PC-9 (cell line): ENCODE results near the gene BDKRB1. TPM values are rescaled to one million over a fixed set of nuclear protein-coding genes. Genes with fewer than 3 reads are reported as not detected.

ENCODE experiments used
- BruUV-seq: library from RNA; stranded (reverse); fragments of 400-500 nt; replicated peaks from 2 replicates; lab custom pipeline; 2021; lab: Mats Ljungman, UMichigan
- CTCF ChIA-PET: fragments of 300-600 bp; sonication (Branson Sonifier 250); formaldehyde crosslinking; loops from one replicate; lab custom pipeline; 2022; ENCODE audit warnings: antibody characterized with exemption; lab: Charles Lee
- POLR2A ChIA-PET: fragments of 300-600 bp; sonication (Branson Sonifier 250); formaldehyde crosslinking; loops from one replicate; lab custom pipeline; 2022; ENCODE audit warnings: antibody characterized with exemption; ENCODE audit not compliant: unreplicated experiment; lab: Charles Lee
- DNase-seq, 2 experiments: peaks; one replicate each; pipeline versions ENCODE4 v3.0.0 to v3.0.0-alpha.2; 2015 to 2022; ENCODE audit warnings: mixed read lengths in 1 of 2
- H2AFZ ChIP-seq: fragments of 200-600 bp; sonication (generic); 2 replicates; pipeline ENCODE4 v1.8.1; 2017; ENCODE audit warnings: antibody characterized with exemption
- H3F3A ChIP-seq: fragments of 200-600 bp; sonication (generic); 2 replicates; pipeline ENCODE4 v1.8.1; 2017; ENCODE audit warnings: antibody characterized with exemption, mild to moderate bottlenecking, low read depth; ENCODE audit not compliant: insufficient read depth
- H3K27ac ChIP-seq: fragments of 200-600 bp; sonication (generic); 2 replicates; pipeline ENCODE4 v1.6.1; 2016; ENCODE audit warnings: mixed run types
- H3K27me3 ChIP-seq: fragments of 200-600 bp; sonication (generic); 2 replicates; pipeline ENCODE4 v1.6.1; 2016; ENCODE audit warnings: low read depth, mixed run types; ENCODE audit not compliant: insufficient read depth
- H3K36me3 ChIP-seq: fragments of 200-600 bp; sonication (generic); 2 replicates; pipeline ENCODE4 v1.6.1; 2016; ENCODE audit warnings: low read depth, mixed run types
- H3K4me1 ChIP-seq: fragments of 200-600 bp; sonication (generic); replicated peaks from 2 replicates; pipeline ENCODE4 v1.6.1; 2016; ENCODE audit warnings: mixed run types; ENCODE audit not compliant: insufficient read depth
- H3K4me2 ChIP-seq: fragments of 200-600 bp; sonication (generic); 2 replicates; pipeline ENCODE4 v1.6.1; 2017; ENCODE audit warnings: mixed run types
- H3K4me3 ChIP-seq: fragments of 200-600 bp; sonication (generic); 2 replicates; pipeline ENCODE4 v1.6.1; 2016; ENCODE audit warnings: mixed run types
- H3K79me2 ChIP-seq: fragments of 200-600 bp; sonication (generic); 2 replicates; pipeline ENCODE4 v1.6.1; 2017; ENCODE audit warnings: low read depth, mixed run types
- H3K9me2 ChIP-seq: fragments of 200-600 bp; sonication (generic); 2 replicates; pipeline ENCODE4 v1.8.1; 2017; ENCODE audit warnings: mild to moderate bottlenecking; ENCODE audit not compliant: insufficient read depth
- H3K9me3 ChIP-seq: fragments of 200-600 bp; sonication (generic); 2 replicates; pipeline ENCODE4 v1.8.1; 2016; ENCODE audit warnings: low read depth; ENCODE audit not compliant: insufficient read depth
- H4K20me1 ChIP-seq: fragments of 200-600 bp; sonication (generic); 2 replicates; pipeline ENCODE4 v1.8.1; 2017; ENCODE audit not compliant: insufficient read depth
- EZH2 ChIP-seq: fragments of 200-600 bp; sonication (generic); IDR thresholded peaks from 2 replicates; pipeline ENCODE4 v1.8.0; 2017; ENCODE audit warnings: antibody characterized with exemption, low read depth
- intact Hi-C: fragments of 100-400 bp; cut with micrococcal nuclease; formaldehyde crosslinking; loops from one replicate; pipeline ENCODE4 v1.10.0; 2022; ENCODE audit not compliant: unreplicated experiment
- total RNA-seq: library from RNA; stranded (reverse); gene quantifications from 2 replicates; pipeline ENCODE4 v1.2.3, GENCODE V29; 2021
- TF ChIP-seq, protein P1 (sequence below): fragments of 200-600 bp; sonication (generic); conservative IDR thresholded peaks from 2 replicates; pipeline ENCODE4 v1.6.1; 2017; ENCODE audit warnings: mixed run types, antibody characterized with exemption, mild to moderate bottlenecking, moderate library complexity

BDKRB1 gene
- total RNA-seq, 1 experiment from 2014 or later = not detected

DNA sequence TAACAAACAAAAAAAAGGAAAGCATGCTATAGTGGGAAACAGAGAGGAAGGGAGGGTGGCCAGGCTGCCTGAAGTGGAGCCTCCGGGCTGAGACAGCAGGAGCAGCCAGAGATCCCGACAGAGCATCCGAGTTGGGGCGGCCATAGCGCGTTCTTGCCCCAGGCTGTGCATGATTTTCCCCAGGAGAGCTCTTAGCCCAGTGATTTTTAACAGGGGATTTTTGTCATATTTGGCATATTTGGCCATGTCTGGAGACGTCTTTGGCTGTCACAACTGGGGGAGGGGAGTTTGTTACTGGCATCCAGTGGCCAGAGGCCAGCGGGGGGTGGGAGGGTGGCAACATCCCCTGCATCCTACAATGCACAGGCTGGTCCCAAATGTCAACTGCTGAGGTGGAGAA lies 23.6 kb downstream of the BDKRB1 start:
- intact Hi-C loops = loop anchor here (5.0 kb wide), 1 partner anchor 222 kb away; no protein-coding TSS in a partner anchor
- Histone ChIP-seq H3K36me3 (no peaks in the 10 kb centered on the region), H3K4me2 (no peak overlapping the region), H3K9me3 (no peaks in the 10 kb centered on the region), H3K27me3 (no peaks in the 10 kb centered on the region), H3K27ac (no peak overlapping the region), H3K79me2 (no peaks in the 10 kb centered on the region), H4K20me1 (no peaks in the 10 kb centered on the region), H3K4me3 (no peak overlapping the region), H3K4me1 (peaks cover 4% of the 10 kb centered on the region; the same call in 1 of the 2 replicates), H3F3A (no peaks in the 10 kb centered on the region), H2AFZ (no peak overlapping the region), H3K9me2 (no peaks in the 10 kb centered on the region)
- BruUV-seq = no TSS peak
- ChIA-PET POLR2A (no interaction called here), CTCF (no interaction called here)
- DNase-seq = no peak
- TF ChIP-seq, protein P1, sequence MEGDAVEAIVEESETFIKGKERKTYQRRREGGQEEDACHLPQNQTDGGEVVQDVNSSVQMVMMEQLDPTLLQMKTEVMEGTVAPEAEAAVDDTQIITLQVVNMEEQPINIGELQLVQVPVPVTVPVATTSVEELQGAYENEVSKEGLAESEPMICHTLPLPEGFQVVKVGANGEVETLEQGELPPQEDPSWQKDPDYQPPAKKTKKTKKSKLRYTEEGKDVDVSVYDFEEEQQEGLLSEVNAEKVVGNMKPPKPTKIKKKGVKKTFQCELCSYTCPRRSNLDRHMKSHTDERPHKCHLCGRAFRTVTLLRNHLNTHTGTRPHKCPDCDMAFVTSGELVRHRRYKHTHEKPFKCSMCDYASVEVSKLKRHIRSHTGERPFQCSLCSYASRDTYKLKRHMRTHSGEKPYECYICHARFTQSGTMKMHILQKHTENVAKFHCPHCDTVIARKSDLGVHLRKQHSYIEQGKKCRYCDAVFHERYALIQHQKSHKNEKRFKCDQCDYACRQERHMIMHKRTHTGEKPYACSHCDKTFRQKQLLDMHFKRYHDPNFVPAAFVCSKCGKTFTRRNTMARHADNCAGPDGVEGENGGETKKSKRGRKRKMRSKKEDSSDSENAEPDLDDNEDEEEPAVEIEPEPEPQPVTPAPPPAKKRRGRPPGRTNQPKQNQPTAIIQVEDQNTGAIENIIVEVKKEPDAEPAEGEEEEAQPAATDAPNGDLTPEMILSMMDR = no peak
- no peak for TF ChIP-seq EZH2

DNA sequence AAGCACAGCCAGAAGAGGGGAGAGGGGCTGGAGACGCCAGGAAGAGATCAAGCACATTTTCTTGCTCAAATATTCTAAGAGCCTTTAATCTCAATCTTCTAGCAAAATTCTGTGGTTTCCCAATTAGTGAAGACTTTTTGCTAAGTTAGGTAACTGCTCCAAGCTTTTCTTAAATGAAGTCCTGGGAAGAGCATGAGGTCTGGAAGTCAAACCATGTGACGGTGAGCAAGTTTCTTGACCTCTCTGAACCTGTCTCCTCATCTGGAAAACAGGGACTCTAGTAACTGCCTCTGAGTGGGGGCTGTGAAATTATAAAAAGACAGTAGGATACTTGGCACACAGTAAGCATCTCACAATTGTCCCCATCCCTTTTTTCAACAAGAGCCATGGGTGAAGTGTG lies 24.1 kb downstream of the BDKRB1 start:
- Histone ChIP-seq H3K9me3 (no peaks in the 10 kb centered on the region), H3K9me2 (no peaks in the 10 kb centered on the region), H3K79me2 (no peaks in the 10 kb centered on the region), H3K4me2 (no peak overlapping the region), H3K27ac (no peak overlapping the region), H3K27me3 (no peaks in the 10 kb centered on the region), H2AFZ (no peak overlapping the region), H3K36me3 (no peaks in the 10 kb centered on the region), H3K4me3 (no peak overlapping the region), H4K20me1 (no peaks in the 10 kb centered on the region), H3K4me1 (peaks cover 2% of the 10 kb centered on the region; the same call in 1 of the 2 replicates), H3F3A (no peaks in the 10 kb centered on the region)
- POLR2A ChIA-PET = no interaction called here
- no TSS peak for BruUV-seq
- TF ChIP-seq, protein P1 = no peak
- no peak for TF ChIP-seq EZH2
- intact Hi-C loops = no loop called here
- CTCF ChIA-PET = no interaction called here
- no peak for DNase-seq

DNA sequence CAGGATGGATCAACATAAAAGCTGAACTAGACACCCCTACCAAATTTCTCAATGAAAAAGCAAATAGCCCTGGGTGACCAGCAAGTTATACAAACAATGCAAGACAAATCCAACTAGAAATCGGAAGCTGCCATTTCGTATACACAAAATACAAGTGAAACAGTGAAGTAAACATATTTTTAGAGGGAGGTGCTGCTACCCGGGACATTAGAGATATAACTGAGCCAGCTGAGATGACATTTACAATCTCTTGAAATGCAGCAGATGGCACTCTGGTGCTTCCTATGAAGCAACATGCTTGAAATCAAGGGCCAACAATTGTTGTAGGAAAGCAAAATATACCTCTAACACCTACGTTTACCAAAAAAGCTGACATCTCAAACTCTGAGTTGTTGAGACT lies 25.5 kb downstream of the BDKRB1 start:
- Histone ChIP-seq H3K27me3 (no peaks in the 10 kb centered on the region), H3K9me3 (no peaks in the 10 kb centered on the region), H3K27ac (no peak overlapping the region), H3K36me3 (no peaks in the 10 kb centered on the region), H2AFZ (no peak overlapping the region), H3F3A (no peaks in the 10 kb centered on the region), H3K4me2 (no peak overlapping the region), H3K9me2 (no peaks in the 10 kb centered on the region), H3K79me2 (no peaks in the 10 kb centered on the region), H3K4me3 (no peak overlapping the region), H3K4me1 (no peaks in the 10 kb centered on the region), H4K20me1 (no peaks in the 10 kb centered on the region)
- ChIA-PET CTCF (no interaction called here), POLR2A (no interaction called here)
- no peak for TF ChIP-seq EZH2
- TF ChIP-seq, protein P1 = no peak
- BruUV-seq = no TSS peak
- no peak for DNase-seq
- intact Hi-C loops = no loop called here
